HFFc6 (cell line): ENCODE results near the gene CHKB. TPM values are rescaled to one million over a fixed set of nuclear protein-coding genes. Genes with fewer than 3 reads are reported as not detected.
A peak's percentile ranks its signal among the peaks of the same experiment; 100 is the strongest.

Source experiments
- DNase-seq: peaks from one replicate; pipeline ENCODE4 v3.0.0-alpha.2; 2018
- H3K27ac Mint-ChIP-seq: 2 replicates; pipeline ENCODE4 v1.8.0; 2020; ENCODE audit warnings: mild to moderate bottlenecking, mixed read lengths
- H3K27me3 Mint-ChIP-seq: 2 replicates; pipeline ENCODE4 v1.8.0; 2021; ENCODE audit warnings: mild to moderate bottlenecking, moderate library complexity, mixed read lengths; ENCODE audit not compliant: insufficient read depth
- H3K36me3 Mint-ChIP-seq: 2 replicates; pipeline ENCODE4 v1.8.0; 2021; ENCODE audit warnings: low read depth, mixed read lengths
- H3K4me1 Mint-ChIP-seq: 2 replicates; pipeline ENCODE4 v1.8.0; 2020; ENCODE audit warnings: low read depth, mixed read lengths
- H3K4me3 Mint-ChIP-seq: 2 replicates; pipeline ENCODE4 v1.8.0; 2020; ENCODE audit warnings: mild to moderate bottlenecking, moderate library complexity, mixed read lengths
- H3K9me3 Mint-ChIP-seq: 2 replicates; pipeline ENCODE4 v1.8.0; 2020; ENCODE audit warnings: mild to moderate bottlenecking, mixed read lengths
- CTCF ChIP-seq: fragments of 200-600 bp; sonication (generic); IDR thresholded peaks from 2 replicates; pipeline ENCODE4 v1.5.0; 2021; ENCODE audit warnings: antibody characterized with exemption, mild to moderate bottlenecking
- total RNA-seq, 6 experiments: library from RNA; stranded (reverse); fragmentation: NEBNext Ultra II Directional; extraction: Animal tissue kit (Norgen Biotek cat#: 25700); gene quantifications; 2 replicates in 1 of 6; 3 replicates in 5 of 6; pipeline ENCODE4 v1.2.3, GENCODE V29; 2021

CHKB gene
- total RNA-seq, 6 experiments from 2014 or later, result 21.1 to 26.2 (median 25.2) TPM

GRCh38 chr22:50584106-50585096, 1.8 kb upstream of the CHKB start:
- DNase-seq, result no peak
- TF ChIP-seq CTCF, result no peak
- no peak overlapping the region for H3K27ac Mint-ChIP-seq
- peaks cover 6% of the 10 kb centered on the region; the same call in 1 of the 2 replicates for H3K27me3 Mint-ChIP-seq
- H3K4me1 Mint-ChIP-seq, result peaks cover 7% of the 10 kb centered on the region
- H3K36me3 Mint-ChIP-seq, result no peaks in the 10 kb centered on the region
- H3K4me3 Mint-ChIP-seq, result peak overlapping the region; percentile 92
- no peaks in the 10 kb centered on the region for H3K9me3 Mint-ChIP-seq

- no peaks in the 10 kb centered on the region for H3K36me3 Mint-ChIP-seq
- no peak for DNase-seq
- peaks cover 9% of the 10 kb centered on the region; the same call in 1 of the 2 replicates for H3K27me3 Mint-ChIP-seq
- peaks cover 13% of the 10 kb centered on the region for H3K4me1 Mint-ChIP-seq
- H3K9me3 Mint-ChIP-seq, result no peaks in the 10 kb centered on the region
- H3K27ac Mint-ChIP-seq, result peak overlapping the region; percentile 37
- peak overlapping the region; percentile 92 for H3K4me3 Mint-ChIP-seq
- TF ChIP-seq CTCF, result no peak
Observed at GRCh38 chr22:50583294-50583861, 729 bp upstream of the CHKB start.

- Mint-ChIP-seq H3K9me3 (no peaks in the 10 kb centered on the region), H3K36me3 (no peaks in the 10 kb centered on the region), H3K4me3 (peak overlapping the region; percentile 92), H3K27me3 (peaks cover 11% of the 10 kb centered on the region), H3K27ac (peak overlapping the region; percentile 88), H3K4me1 (peaks cover 14% of the 10 kb centered on the region)
- DNase-seq, result no peak
- no peak for TF ChIP-seq CTCF
Observed at GRCh38 chr22:50581950-50582492, 628 bp downstream of the CHKB start.

GRCh38 chr22:50581031-50581949, 1.4 kb downstream of the CHKB start:
- H3K36me3 Mint-ChIP-seq, result no peaks in the 10 kb centered on the region
- H3K27ac Mint-ChIP-seq, result no peak overlapping the region
- DNase-seq, result no peak

More at GRCh38 chr22:50581031-50581949, 1.4 kb downstream of the CHKB start:
- Mint-ChIP-seq H3K4me1 (peaks cover 14% of the 10 kb centered on the region), H3K4me3 (peak overlapping the region; percentile 92), H3K9me3 (no peaks in the 10 kb centered on the region), H3K27me3 (peaks cover 13% of the 10 kb centered on the region)
- no peak for TF ChIP-seq CTCF
